HG02981 (cell line): ENCODE measurements around the gene CLEC19A.
"Not testable (repeated sequence)": the region's sequence is repeated elsewhere in the genome, so short reads cannot be mapped to it uniquely, and the experiment has no call there.

Source experiments
- ATAC-seq: cut with Tn5 transposase; IDR thresholded peaks from one replicate; pipeline ENCODE4 v1.9.1; 2021; ENCODE audit warnings: mild to moderate bottlenecking, moderate library complexity; ENCODE audit not compliant: unreplicated experiment

CLEC19A gene

DNA sequence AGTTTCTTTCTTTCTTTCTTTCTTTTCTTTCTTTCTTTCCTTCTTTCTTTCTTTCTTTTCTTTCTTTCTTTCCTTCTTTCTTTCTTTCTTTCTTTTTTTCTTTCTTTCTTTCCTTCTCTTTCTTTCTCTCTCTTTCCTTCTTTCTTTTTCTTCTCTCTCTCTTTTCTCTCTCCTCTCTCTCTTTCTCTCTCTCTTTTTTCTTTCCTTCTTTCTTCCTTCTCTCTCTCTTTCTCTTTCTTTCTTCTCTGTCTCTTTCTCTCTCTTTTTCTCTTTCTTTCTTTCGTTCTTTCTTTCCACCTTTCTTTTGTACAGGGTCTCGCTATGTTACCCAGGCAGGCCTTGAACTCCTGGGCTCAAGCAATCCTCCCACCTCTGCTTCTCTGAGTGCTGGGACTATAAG lies 35.7 kb downstream of the CLEC19A start:
- not testable (repeated sequence) for ATAC-seq

DNA sequence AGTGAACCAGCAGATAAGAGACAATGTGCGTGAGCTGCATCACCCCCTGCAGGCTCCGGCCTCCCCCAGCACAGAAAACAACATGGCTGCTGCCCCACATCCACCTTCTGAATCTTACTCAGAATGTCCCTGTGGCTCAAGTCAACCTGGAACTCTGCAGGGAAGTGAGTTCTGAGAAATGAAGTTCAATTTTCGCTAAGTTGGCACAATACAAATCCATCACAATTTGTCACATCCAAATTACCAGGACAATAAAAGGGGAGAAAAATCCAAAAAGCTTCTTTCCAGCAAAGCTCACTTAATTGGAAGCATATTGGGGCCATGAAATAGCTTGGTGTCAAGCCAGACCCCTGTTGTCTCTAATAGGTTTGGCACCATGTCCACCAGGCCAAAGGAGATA lies 38.1 kb downstream of the CLEC19A start:
- ATAC-seq: no peak

DNA sequence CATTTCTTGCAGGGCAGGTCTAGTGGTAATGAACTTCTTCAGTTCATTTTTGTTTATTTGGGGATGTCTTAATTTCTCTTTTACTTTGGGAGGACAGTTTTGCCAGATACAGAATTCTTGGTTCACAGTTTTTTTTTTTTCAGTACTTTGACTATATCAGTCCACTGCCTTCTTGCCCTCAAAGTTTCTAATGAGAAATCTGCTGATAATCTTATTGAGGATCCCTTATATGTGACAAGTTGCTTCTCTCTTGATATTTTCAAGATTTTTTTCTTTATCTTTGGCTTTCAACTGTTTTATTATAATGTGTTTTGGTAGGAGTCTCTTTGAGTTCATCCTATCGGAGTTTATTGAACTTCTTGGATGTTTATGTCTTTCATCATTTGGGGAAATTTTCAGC lies 42.8 kb downstream of the CLEC19A start:
- no peak for ATAC-seq

- ATAC-seq: no peak
These were observed 44.4 kb downstream of the CLEC19A start for GRCh38 chr16:19329932-19330331.

- ATAC-seq: no peak
These were observed 45.4 kb downstream of the CLEC19A start for GRCh38 chr16:19330841-19331397.

- no peak for ATAC-seq
These were observed 46.3 kb downstream of the CLEC19A start for GRCh38 chr16:19331794-19332193.

- ATAC-seq: no peak
These were observed 52.8 kb downstream of the CLEC19A start for GRCh38 chr16:19338335-19338734.

- ATAC-seq: no peak
These were observed 58.8 kb downstream of the CLEC19A start for GRCh38 chr16:19344224-19344801.

GRCh38 chr16:19344980-19345379 lies 59.4 kb downstream of the CLEC19A start:
- no peak for ATAC-seq

DNA sequence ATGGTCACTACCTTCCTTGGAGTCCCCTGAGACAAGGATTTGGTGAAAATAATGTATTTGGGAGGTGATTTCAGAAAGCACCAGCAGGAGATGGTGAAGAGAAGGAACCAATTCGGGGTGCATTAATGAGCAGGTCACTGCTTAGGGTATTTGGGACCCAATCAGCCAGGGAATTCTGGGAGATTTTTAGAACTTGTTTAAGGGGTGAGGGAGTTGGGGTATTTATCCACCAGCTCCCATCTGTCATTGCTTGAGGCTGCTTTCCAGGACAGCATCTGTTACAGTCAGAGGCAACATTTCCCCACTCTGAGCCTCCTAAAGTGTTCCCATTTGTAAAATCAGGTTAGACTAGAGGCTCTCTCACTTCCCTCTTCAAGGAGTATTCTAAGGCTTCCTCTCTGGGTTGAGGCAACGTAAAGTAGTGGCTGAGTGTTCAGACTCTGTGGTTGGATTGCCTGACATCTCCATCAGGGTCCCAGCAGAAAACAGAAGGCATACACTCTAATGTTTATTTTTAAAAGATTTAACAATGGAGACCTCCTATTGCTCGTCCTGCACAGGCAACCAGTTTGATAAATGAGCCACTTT lies 60.9 kb downstream of the CLEC19A start:
- no peak for ATAC-seq

GRCh38 chr16:19348125-19348524 lies 62.6 kb downstream of the CLEC19A start:
- ATAC-seq: no peak

- no peak for ATAC-seq
These were observed 63.2 kb downstream of the CLEC19A start for GRCh38 chr16:19348578-19349315.

DNA sequence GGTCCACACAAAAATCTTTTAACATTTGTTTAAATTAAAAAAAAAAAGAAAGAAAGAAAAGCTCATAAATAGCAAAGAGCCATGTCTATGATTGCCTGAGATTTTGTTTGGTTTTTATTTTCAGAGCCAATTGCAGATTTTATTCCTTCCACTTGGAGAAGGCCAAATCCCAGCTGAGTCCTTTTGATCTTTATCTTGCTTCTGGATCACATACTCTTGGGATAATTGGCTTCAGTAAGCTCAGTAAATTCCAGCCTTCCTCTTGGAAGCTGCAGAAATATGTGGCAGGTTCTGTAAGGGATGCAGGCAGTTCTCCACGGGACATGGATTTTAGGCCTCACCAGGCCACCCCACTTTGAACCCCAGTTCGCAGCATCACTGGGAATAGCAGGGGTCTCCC lies 68.8 kb downstream of the CLEC19A start:
- ATAC-seq: no peak

GRCh38 chr16:19356024-19356952 lies 70.8 kb downstream of the CLEC19A start:
- ATAC-seq: no peak

GRCh38 chr16:19359556-19359955 lies 74.0 kb downstream of the CLEC19A start:
- no peak for ATAC-seq
